GM21367 (cell line): ENCODE results near the gene GPR37L1.
"Not testable (repeated sequence)": the region's sequence is repeated elsewhere in the genome, so short reads cannot be mapped to it uniquely, and the experiment has no call there.

Experiments used
- ATAC-seq: cut with Tn5 transposase; IDR thresholded peaks from one replicate; pipeline ENCODE4 v1.9.1; 2021; ENCODE audit not compliant: unreplicated experiment

The GPR37L1 gene

GRCh38 chr1:202167054-202167453 lies 44.3 kb downstream of the GPR37L1 start:
- not testable (repeated sequence) for ATAC-seq

GRCh38 chr1:202167708-202168415 lies 45.1 kb downstream of the GPR37L1 start:
- ATAC-seq = no peak

- no peak for ATAC-seq
These were observed 46.1 kb downstream of the GPR37L1 start for GRCh38 chr1:202168861-202169260.

- ATAC-seq = no peak
These were observed 48.0 kb downstream of the GPR37L1 start for GRCh38 chr1:202170726-202171125.

- ATAC-seq = no peak
These were observed 48.7 kb downstream of the GPR37L1 start for GRCh38 chr1:202171292-202172014.

GRCh38 chr1:202172015-202172355 lies 49.3 kb downstream of the GPR37L1 start:
- no peak for ATAC-seq

- ATAC-seq = no peak
These were observed 51.3 kb downstream of the GPR37L1 start for GRCh38 chr1:202173993-202174392.

GRCh38 chr1:202176949-202177927 lies 54.5 kb downstream of the GPR37L1 start:
- no peak for ATAC-seq

- ATAC-seq = no peak
These were observed 57.4 kb downstream of the GPR37L1 start for GRCh38 chr1:202179828-202180750.

GRCh38 chr1:202180751-202181139 lies 58.0 kb downstream of the GPR37L1 start:
- not testable (repeated sequence) for ATAC-seq

- ATAC-seq = no peak
These were observed 58.9 kb downstream of the GPR37L1 start for GRCh38 chr1:202181586-202181985.

- ATAC-seq = no peak
These were observed 59.5 kb downstream of the GPR37L1 start for GRCh38 chr1:202182040-202182877.
